ENCODE data around the gene HACD3. TPM values are rescaled to one million over a fixed set of nuclear protein-coding genes. Genes with fewer than 3 reads are reported as not detected.
"Not testable (repeated sequence)": the region's sequence is repeated elsewhere in the genome, so short reads cannot be mapped to it uniquely, and the experiment has no call there.

Gene HACD3
- total RNA-seq, 1 experiment from 2014 or later = 111 TPM

DNA sequence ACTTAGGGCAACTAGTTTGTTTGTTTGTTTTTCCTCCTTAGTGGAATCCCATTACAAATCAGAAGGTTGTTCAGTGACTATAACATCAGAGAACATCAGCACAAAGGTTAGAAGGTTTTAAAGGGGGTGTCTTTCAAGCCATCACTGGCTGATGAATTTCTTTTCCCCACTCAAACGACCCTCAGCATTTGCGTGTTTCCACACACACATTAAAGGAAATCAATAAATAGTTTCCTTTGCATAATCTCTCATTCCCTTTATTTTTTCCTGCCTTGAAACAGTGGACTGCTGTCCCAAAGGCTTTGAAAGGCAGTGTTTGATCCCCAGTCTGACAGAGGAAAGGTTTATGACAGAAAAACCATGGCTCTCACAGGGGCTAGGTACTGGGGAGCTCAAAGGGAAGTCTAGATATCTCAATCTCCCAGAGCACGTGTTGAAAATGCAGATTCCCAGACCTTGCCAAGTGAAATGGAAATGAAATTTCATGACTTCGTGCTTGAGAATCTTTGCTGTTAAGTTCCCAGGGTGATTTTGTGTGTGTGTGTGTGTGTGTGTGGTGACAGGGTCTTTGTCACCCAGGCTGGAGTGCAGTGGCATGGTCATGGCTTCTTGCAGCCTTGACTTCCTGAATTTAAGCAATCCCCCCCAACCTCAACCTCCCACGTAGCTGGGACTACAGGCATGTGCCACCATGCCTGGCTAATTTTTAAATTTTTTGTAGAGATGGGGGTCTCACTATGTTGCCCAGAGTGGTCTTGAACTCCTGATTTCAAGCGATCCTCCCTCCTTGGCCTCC, 82.9 kb downstream of the HACD3 start:
- Histone ChIP-seq H3K27me3 (no peaks in the 10 kb centered on the region), H3K36me3 (no peaks in the 10 kb centered on the region), H3K9me3 (no peaks in the 10 kb centered on the region), H3K4me3 (no peak overlapping the region)
- DNase-seq = no peak

DNA sequence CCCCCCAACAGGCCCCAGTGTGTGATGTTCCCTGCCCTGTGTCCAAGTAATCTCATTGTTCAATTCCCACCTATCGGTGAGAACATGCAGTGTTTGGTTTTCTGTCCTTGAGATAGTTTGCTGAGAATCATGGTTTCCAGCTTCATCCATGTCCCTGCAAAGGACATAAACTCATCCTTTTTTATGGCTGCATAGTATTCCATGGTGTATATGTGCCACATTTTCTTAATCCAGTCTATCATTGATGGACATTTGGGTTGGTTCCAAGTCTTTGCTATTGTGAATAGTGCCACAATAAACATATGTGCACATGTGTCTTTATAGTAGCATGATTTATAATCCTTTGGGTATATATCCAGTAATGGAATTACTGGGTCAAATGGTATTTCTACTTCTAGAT, 85.6 kb downstream of the HACD3 start:
- not testable (repeated sequence) for DNase-seq, H3K4me3 ChIP-seq, H3K36me3 ChIP-seq, H3K9me3 ChIP-seq, H3K27me3 ChIP-seq

DNA sequence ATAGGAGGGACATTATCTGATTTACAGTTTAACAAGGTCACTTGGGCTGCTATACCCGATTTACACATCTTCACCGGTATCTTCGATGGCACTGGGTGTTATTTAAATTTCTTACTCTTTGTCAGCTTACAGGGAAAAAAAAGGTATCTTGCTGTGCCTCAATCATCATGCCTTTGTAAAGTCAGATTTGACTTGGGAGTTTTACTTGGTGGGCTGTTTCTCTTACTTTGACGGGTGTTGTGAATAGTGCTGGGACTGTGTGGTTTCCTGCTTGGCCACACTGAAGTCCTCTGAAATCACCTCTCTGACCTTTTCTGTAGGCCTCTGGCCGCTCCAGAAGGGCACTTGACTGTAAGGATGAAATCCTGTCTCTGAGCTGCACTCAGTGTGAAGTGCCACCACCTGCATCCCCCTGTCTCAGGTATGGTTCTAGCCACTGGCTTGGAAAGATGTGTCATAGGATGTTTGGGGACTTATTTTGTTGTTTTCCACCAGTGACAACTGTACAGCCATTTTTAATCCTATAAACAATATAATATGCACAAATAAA, 88.4 kb downstream of the HACD3 start:
- H3K4me3 ChIP-seq = no peak overlapping the region
- no peaks in the 10 kb centered on the region for H3K36me3 ChIP-seq
- H3K9me3 ChIP-seq = no peaks in the 10 kb centered on the region
- DNase-seq = no peak
- H3K27me3 ChIP-seq = no peaks in the 10 kb centered on the region

DNA sequence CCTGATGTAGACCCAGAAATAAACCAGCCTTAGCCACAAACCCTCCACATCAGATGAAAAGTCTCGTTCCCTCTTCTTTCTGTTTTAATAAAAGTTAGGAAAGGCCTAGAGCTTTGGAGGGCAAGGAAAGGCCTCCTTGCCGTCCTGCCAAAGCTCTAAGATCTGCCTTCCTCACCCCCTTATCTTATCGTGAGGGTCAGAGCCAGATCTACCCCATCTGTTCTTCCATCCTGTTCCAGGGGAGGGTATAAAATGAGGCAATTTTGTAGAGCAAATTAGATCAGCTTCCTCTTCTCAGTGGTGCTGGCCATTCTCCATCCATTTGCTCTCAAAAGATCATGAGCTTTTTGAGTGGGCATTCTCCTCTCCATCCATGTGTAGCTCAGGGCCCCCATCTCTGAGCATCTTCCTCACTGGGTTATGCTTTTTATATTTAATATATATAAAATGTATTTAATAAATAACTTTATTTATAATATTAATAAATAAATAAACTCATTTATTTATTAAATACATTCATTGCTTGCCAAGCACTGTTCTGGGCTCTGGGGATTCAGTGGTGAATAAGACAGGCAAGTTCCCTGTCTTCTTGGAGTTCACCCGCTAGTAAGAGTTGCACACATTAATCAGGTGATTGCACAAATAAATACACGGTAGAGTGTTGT, 89.5 kb downstream of the HACD3 start:
- Histone ChIP-seq H3K4me3 (no peak overlapping the region), H3K9me3 (no peaks in the 10 kb centered on the region), H3K27me3 (no peaks in the 10 kb centered on the region), H3K36me3 (no peaks in the 10 kb centered on the region)
- no peak for DNase-seq

DNA sequence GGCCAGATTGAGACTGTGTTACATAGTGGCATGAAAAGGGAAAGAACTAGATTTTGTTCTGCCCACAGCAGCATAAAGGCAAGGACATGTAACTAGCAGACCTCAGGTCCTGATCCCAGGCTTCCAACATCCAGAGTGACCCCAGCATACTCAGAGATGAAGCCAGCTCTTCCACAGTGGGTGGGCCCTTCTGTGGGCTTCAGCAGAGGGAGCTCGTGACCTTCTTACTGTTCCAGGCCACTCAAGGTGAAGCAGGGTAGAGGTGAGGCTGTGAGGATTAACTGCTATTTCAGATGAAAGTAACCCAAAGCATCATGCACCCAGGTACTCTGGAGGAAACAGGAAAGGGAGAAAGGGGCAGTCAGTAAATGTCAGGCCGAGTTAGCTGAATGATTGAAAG, 90.6 kb downstream of the HACD3 start:
- no peaks in the 10 kb centered on the region for H3K27me3 ChIP-seq
- no peaks in the 10 kb centered on the region for H3K36me3 ChIP-seq
- H3K4me3 ChIP-seq = no peak overlapping the region
- no peaks in the 10 kb centered on the region for H3K9me3 ChIP-seq
- DNase-seq = no peak

DNA sequence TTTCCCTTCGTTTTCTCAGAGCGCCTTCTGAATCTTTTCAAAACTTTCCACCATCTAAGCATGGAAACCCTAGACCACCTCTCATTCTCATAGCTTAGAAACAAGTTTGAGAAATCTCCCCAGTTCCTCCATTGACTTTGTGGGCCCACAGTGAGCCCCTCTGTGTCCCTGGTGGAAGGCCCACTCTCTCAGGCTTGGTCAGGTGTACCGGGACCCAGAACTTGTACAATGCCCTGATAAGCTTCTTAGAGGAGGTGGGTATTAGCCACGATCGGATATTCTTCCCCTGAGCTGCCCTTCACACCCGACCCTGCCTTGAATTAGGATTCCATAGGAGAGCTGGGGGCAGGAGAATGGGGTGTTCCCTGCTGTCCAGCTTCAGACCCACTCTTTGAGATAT, 91.4 kb downstream of the HACD3 start, which contains the start of gene SLC24A1:
Gene SLC24A1, plus strand, starts transcription at position 301 of the 400 bp plus-strand sequence. CDS start 2,143 bp downstream, outside the sequence.
- H3K4me3 ChIP-seq = no peak within 1 kb of the TSS
- no peaks in the 10 kb centered on the region for H3K27me3 ChIP-seq
- no peak for DNase-seq
- no peaks in the 10 kb centered on the region for H3K36me3 ChIP-seq
- no peaks in the 10 kb centered on the region for H3K9me3 ChIP-seq

DNA sequence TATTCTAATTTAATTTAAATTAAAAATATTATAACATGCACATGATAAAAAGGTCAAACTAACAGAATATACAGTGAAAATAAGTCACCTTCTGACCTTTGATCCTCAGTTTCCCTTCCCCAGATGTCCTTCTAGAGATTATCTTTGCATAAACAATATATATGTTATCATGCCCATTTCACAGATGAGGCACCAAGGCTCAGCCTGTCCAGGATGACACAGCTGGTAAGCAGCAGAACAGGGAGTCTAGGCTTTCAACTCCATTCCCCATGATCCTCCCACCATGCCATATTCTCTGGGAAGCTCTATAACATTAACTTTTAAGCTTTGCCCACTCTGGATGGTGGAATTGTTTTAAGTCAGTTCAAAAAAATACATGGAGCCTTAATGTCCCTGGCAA, 92.8 kb downstream of the HACD3 start:
- Histone ChIP-seq H3K4me3 (no peak overlapping the region), H3K27me3 (no peaks in the 10 kb centered on the region), H3K36me3 (no peaks in the 10 kb centered on the region), H3K9me3 (no peaks in the 10 kb centered on the region)
- DNase-seq = no peak

DNA sequence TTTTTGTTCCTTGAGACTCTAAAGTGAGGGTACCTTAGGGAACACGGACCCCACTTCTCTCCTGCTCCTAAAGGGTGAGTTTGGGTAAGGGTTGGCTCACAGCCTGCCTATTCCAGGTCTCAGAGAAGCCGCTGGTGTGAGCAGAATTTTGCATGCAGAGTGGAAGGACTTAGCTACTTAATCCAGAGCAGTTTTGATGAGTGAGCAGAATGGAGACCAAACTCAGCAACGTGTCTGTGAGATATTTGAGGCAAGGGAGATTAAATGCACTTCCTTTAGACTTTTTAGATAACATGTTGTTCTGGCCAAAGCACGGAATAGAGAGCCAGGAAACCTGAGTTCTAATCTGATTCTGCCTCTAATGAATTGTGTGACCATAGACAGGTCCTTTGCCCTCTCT, 96.6 kb downstream of the HACD3 start:
- H3K4me3 ChIP-seq = no peak overlapping the region
- DNase-seq = no peak
- no peaks in the 10 kb centered on the region for H3K36me3 ChIP-seq
- no peaks in the 10 kb centered on the region for H3K27me3 ChIP-seq
- no peaks in the 10 kb centered on the region for H3K9me3 ChIP-seq

Other genes with a start within 250 kb of the HACD3 start
- gene PARP16, start 243.6 kb upstream of the HACD3 start, total RNA-seq (2014; rRNA removed; shearing (Covaris generic); ENCODE audit: low replicate concordance) = 6.3 and 10.2 TPM in 2 replicates
- not detected in 2 replicates for gene RNU5A-1, start 234.4 kb upstream of the HACD3 start, total RNA-seq (2014; rRNA removed; shearing (Covaris generic); ENCODE audit: low replicate concordance)
- not detected in 2 replicates for gene RNU5B-1, start 225.8 kb upstream of the HACD3 start, total RNA-seq (2014; rRNA removed; shearing (Covaris generic); ENCODE audit: low replicate concordance)
- gene IGDCC3, start 152.5 kb upstream of the HACD3 start, total RNA-seq (2014; rRNA removed; shearing (Covaris generic); ENCODE audit: low replicate concordance) = not detected in 2 replicates
- 1.1 and 3.0 TPM in 2 replicates for gene IGDCC4, start 107.5 kb upstream of the HACD3 start, total RNA-seq (2014; rRNA removed; shearing (Covaris generic); ENCODE audit: low replicate concordance)
- 8.0 and 24.2 TPM in 2 replicates for gene DPP8, start 12.8 kb upstream of the HACD3 start, total RNA-seq (2014; rRNA removed; shearing (Covaris generic); ENCODE audit: low replicate concordance)
- 26.3 and 34.6 TPM in 2 replicates for gene INTS14, start 80.7 kb downstream of the HACD3 start, total RNA-seq (2014; rRNA removed; shearing (Covaris generic); ENCODE audit: low replicate concordance)
- 3.3 and 10.1 TPM in 2 replicates for gene SLC24A1, start 91.5 kb downstream of the HACD3 start, total RNA-seq (2014; rRNA removed; shearing (Covaris generic); ENCODE audit: low replicate concordance)

Measured in MG63 (cell line).